Germinal center (tissue), 1 donor: ENCODE measurements around the gene COL24A1.

ENCODE experiments used
- DNase-seq: peaks from one replicate; pipeline ENCODE4 v3.0.0; 2012; ENCODE audit warnings: mixed read lengths, low spot score

COL24A1 gene

GRCh38 chr1:85681087-85681486, 475.5 kb downstream of the COL24A1 start:
- no peak for DNase-seq
